Retinal pigment epithelial cell (primary cell): Measurements from ENCODE around the gene MRNIP.

Source experiments
- DNase-seq: peaks from one replicate; pipeline ENCODE4 v3.0.0-alpha.2; 2010; ENCODE audit warnings: low read depth
- H3K4me3 ChIP-seq: 2 replicates; pipeline ENCODE4 v1.5.1; 2011; ENCODE audit warnings: mild to moderate bottlenecking, low read length, control low read depth, moderate library complexity
- CTCF ChIP-seq: conservative IDR thresholded peaks from 2 replicates; pipeline ENCODE4 v1.5.1; 2011; ENCODE audit warnings: low read depth, low read length, control low read depth, inconsistent platforms

MRNIP gene

GRCh38 chr5:179887802-179888201, 29.2 kb upstream of the MRNIP start:
- no peak overlapping the region for H3K4me3 ChIP-seq
- no peak for DNase-seq
- TF ChIP-seq CTCF: no peak

- TF ChIP-seq CTCF: no peak
- DNase-seq: no peak
- no peak overlapping the region for H3K4me3 ChIP-seq
Measured at GRCh38 chr5:179887095-179887494, 28.5 kb upstream of the MRNIP start.

- no peak overlapping the region for H3K4me3 ChIP-seq
- DNase-seq: no peak
- TF ChIP-seq CTCF: no peak
Measured at GRCh38 chr5:179886190-179886911, 27.7 kb upstream of the MRNIP start.

- TF ChIP-seq CTCF: no peak
- DNase-seq: no peak
- no peak overlapping the region for H3K4me3 ChIP-seq
Measured at GRCh38 chr5:179885491-179886090, 27.0 kb upstream of the MRNIP start.

- no peak for DNase-seq
- no peak overlapping the region for H3K4me3 ChIP-seq
- TF ChIP-seq CTCF: no peak
Measured at GRCh38 chr5:179883163-179883562, 24.5 kb upstream of the MRNIP start.

- no peak overlapping the region for H3K4me3 ChIP-seq
- no peak for DNase-seq
- no peak for TF ChIP-seq CTCF
Measured at GRCh38 chr5:179882338-179882737, 23.7 kb upstream of the MRNIP start.
